NB4 (cell line): ENCODE data around the gene XYLT1.

Experiments used
- DNase-seq: peaks from one replicate; pipeline ENCODE4 v3.0.0; 2010; ENCODE audit warnings: low read depth
- H3K4me3 ChIP-seq: one replicate; pipeline ENCODE4 v1.5.1; 2011; ENCODE audit warnings: mild to moderate bottlenecking, low read depth, low read length, moderate library complexity
- MYC ChIP-seq: IDR thresholded peaks from 2 replicates; pipeline ENCODE4 v1.6.1; 2011; ENCODE audit warnings: low read depth, low read length
- POLR2A ChIP-seq: IDR thresholded peaks from 2 replicates; pipeline ENCODE4 v1.6.1; 2011; ENCODE audit warnings: mild to moderate bottlenecking; ENCODE audit not compliant: insufficient read length; ENCODE audit errors: extremely low read depth
- TF ChIP-seq, protein P1 (sequence below): IDR thresholded peaks from one replicate; pipeline ENCODE4 v1.5.1; 2012; ENCODE audit warnings: low read depth, low read length
- TF ChIP-seq, protein P2 (sequence below): IDR thresholded peaks from 2 replicates; pipeline ENCODE4 v1.6.1; 2011; ENCODE audit warnings: low read depth, low read length

Gene XYLT1

DNA sequence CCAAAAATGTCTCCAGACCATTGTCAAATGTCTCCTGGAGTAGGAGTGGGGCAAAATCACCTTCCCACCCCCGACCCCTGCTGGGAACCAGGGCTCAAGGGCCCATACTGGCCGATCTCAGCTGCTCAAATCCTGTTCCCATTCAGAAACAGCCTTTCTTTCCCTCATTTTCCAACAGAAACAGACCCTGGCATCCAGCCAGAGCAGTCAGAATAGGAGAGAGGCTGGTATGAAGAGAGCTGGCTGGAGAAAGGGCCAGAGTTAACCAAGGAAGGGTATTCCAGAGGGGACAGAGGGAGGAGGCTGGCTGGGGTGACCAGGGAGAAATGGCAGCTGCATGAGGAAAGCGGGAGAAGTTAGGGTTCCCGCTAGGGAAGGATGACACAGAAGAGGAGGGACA is 199.1 kb downstream of the XYLT1 start:
- no peak overlapping the region for H3K4me3 ChIP-seq
- no peak for DNase-seq
- TF ChIP-seq, protein P1, sequence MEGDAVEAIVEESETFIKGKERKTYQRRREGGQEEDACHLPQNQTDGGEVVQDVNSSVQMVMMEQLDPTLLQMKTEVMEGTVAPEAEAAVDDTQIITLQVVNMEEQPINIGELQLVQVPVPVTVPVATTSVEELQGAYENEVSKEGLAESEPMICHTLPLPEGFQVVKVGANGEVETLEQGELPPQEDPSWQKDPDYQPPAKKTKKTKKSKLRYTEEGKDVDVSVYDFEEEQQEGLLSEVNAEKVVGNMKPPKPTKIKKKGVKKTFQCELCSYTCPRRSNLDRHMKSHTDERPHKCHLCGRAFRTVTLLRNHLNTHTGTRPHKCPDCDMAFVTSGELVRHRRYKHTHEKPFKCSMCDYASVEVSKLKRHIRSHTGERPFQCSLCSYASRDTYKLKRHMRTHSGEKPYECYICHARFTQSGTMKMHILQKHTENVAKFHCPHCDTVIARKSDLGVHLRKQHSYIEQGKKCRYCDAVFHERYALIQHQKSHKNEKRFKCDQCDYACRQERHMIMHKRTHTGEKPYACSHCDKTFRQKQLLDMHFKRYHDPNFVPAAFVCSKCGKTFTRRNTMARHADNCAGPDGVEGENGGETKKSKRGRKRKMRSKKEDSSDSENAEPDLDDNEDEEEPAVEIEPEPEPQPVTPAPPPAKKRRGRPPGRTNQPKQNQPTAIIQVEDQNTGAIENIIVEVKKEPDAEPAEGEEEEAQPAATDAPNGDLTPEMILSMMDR: no peak
- no peak for TF ChIP-seq POLR2A
- no peak for TF ChIP-seq MYC
- TF ChIP-seq, protein P2, sequence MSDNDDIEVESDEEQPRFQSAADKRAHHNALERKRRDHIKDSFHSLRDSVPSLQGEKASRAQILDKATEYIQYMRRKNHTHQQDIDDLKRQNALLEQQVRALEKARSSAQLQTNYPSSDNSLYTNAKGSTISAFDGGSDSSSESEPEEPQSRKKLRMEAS: no peak

DNA sequence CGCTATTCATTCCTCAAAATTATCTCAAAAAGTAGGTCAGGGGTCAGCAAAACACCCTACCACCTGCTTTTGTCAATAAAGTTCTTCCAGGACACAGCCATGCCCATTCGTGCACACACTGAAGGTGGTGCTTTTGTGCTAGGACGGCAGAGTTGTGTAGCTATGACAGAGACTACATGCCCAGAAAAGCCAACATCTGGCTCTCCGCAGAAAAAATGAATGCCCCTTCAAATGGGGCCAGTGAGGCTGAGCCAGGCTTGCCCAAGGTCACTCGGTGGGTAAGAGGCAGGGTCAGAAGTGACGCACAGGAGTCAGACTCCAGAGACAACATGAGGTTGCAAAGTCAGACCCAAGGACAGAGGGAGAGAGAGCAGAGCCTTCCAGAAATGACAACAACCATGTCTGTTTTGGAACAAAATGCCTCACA is 200.1 kb downstream of the XYLT1 start:
- no peak for DNase-seq
- H3K4me3 ChIP-seq: no peak overlapping the region
- TF ChIP-seq, protein P1: no peak
- no peak for TF ChIP-seq MYC
- no peak for TF ChIP-seq POLR2A
- TF ChIP-seq, protein P2: no peak

DNA sequence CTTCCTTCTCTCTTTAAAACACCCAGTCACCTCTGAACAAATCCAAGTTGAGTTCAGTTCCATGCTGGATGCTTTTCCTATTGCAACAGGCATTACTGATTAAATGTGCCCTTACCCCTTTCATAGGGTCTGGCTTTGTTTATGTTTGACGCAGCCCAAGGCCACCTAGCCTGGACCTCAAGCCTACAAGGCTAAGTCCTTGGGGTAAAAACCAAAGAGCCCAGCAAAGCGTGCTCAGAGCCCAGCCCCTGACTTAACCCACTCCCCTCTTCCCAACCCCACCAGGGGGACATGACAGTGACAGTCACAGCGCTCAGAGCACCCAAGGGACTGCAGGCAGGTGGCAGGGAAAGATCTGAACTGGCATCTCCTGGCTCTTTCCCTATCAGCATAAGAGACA is 200.6 kb downstream of the XYLT1 start:
- TF ChIP-seq, protein P2: no peak
- TF ChIP-seq, protein P1: no peak
- no peak for DNase-seq

DNA sequence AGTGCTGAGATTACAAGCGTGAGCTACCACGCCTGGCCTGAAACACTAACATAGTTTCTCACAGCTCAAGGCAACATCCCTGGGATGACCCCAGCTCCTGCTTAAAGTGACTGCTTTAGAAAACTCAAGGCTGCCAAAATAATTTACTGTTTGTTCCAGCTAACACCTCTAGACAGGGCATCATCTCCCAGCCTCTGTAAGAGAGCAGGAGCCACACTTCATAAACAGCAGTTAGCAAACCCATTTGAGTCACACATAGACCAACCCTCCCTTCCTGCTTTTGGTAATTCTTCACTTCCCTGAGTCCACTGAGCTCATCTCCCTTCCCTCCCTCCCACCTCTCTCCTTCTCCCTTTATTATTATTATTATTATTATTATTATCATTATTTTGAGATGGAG is 201.3 kb downstream of the XYLT1 start:
- H3K4me3 ChIP-seq: no peak overlapping the region
- DNase-seq: peak; percentile 33
- TF ChIP-seq, protein P1: no peak
- TF ChIP-seq MYC (no peak), POLR2A (no peak)
- TF ChIP-seq, protein P2: no peak

More for the DNA sequence above, 200.6 kb downstream of the XYLT1 start:
- H3K4me3 ChIP-seq: no peak overlapping the region

DNA sequence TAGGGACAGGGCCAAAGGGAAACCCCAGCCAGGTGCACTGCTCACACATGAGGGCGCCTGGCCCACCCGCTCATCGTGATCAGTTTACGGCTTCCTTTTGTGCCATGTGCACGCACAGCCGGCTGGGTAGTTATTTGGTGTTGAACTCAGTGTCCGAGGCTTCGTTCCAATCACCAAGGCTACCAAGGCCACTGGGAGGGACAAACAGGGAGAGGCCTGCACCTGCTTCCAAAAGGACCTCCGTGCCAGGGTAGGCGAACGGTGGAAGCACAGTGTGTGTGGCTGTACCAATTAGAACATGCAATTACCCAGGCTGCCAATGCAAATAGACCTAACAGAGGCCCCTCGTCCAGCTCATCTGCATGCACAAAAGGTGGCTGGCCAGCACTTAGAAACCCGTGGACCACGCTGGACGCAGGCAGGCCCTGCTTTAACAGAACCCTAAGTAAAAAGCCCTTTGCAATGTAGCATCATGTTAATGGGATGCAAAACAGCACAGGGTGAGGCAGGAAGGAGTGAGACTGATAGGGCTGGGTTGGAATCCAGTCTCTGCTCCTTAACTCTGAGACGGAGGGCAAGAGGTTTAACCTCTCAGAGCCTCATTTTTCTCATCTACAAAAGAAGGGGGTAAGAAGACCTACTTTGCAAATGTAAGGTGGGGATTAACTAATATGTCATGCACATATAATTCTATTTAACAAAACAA is 204.0 kb downstream of the XYLT1 start:
- DNase-seq: no peak
- TF ChIP-seq, protein P1: no peak
- TF ChIP-seq, protein P2: no peak
- TF ChIP-seq MYC: no peak
- no peak for TF ChIP-seq POLR2A
- no peak overlapping the region for H3K4me3 ChIP-seq

DNA sequence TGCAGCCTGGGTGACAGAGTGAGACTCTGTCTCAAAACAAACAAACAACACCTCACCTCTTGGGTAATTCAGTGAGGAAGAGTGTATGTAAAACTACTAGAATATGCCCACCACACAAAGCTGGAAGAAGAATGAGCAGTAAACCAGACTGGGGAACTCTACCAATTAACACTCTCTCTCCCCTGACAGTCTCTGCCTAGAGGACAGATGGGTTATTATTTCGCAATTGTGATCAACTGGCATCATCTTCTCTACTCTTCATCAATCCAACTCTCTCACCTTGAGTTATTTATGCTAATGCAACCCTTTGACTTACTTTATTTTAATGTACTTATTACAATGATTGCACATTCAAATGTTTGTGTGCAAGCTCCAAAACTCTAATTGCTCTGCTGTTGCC is 205.6 kb downstream of the XYLT1 start:
- DNase-seq: no peak
- TF ChIP-seq POLR2A (no peak), MYC (no peak)
- TF ChIP-seq, protein P1: no peak
- TF ChIP-seq, protein P2: no peak
- no peak overlapping the region for H3K4me3 ChIP-seq
